Esophagus squamous epithelium (tissue), 5 donors: ENCODE results near the gene C8A. TPM values are rescaled to one million over a fixed set of nuclear protein-coding genes. Genes with fewer than 3 reads are reported as not detected.

ENCODE experiments used
- DNase-seq: peaks from one replicate; lab custom pipeline; 2025; lab: John Stamatoyannopoulos, UW
- H3K27ac ChIP-seq, 4 donors: fragments of 200-600 bp; sonication (generic); one replicate each; pipeline ENCODE4 v1.5.1; 2016 to 2019; ENCODE audit warnings: mild to moderate bottlenecking in 1 of 4
- H3K27me3 ChIP-seq, 4 donors: fragments of 200-600 bp; sonication (generic); 1 replicate in 3 of 4; 2 replicates in 1 of 4; pipeline versions ENCODE4 v1.5.1 to v1.6.0; 2017 to 2021; ENCODE audit warnings: antibody characterized with exemption in 1 of 4
- H3K36me3 ChIP-seq, 3 donors: fragments of 200-600 bp; sonication (generic); one replicate each; pipeline ENCODE4 v1.5.1; 2016 to 2019
- H3K4me1 ChIP-seq, 3 donors: fragments of 200-600 bp; sonication (generic); one replicate each; pipeline ENCODE4 v1.5.1; 2017 to 2019
- H3K4me3 ChIP-seq, 4 donors: fragments of 200-600 bp; sonication (generic); 1 replicate in 3 of 4; 2 replicates in 1 of 4; pipeline ENCODE4 v1.5.1; 2016 to 2019; ENCODE audit warnings: mild to moderate bottlenecking in 2 of 4, moderate library complexity in 1 of 4
- H3K9me3 ChIP-seq, 3 donors: fragments of 200-600 bp; sonication (generic); one replicate each; pipeline ENCODE4 v1.5.1; 2016 to 2019
- POLR2A ChIP-seq, 4 donors: fragments of 450-650 bp; IDR thresholded peaks; one replicate each; pipeline ENCODE4 v1.6.1; 2017; ENCODE audit warnings: antibody characterized with exemption in 4 of 4, mild to moderate bottlenecking in 4 of 4, moderate library complexity in 3 of 4
- WGBS, 2 donors: methylation state at CpG; one replicate each; pipeline ENCODE4 v1.1.5; 2018; 5-methylcytosine and 5-hydroxymethylcytosine counted together
- intact Hi-C: fragments of 100-400 bp; cut with DNase I; formaldehyde crosslinking; loops from one replicate; pipeline ENCODE4 v1.15.0; 2022
- total RNA-seq, 4 donors: library from RNA; depleted of rRNA; stranded (reverse); fragments of >200 nt; gene quantifications; one replicate each; pipeline ENCODE4 v1.1.0, GENCODE V29; 2016
- TF ChIP-seq, protein P1 (sequence below), 6 experiments: fragments of 450-650 bp in 4 of 6; fragments of 200-600 bp in 2 of 6; sonication (generic) in 2 of 6; IDR thresholded peaks; one replicate each; pipeline ENCODE4 v1.5.1; 2016 to 2019; ENCODE audit warnings: antibody characterized with exemption in 6 of 6, mild to moderate bottlenecking in 4 of 6, moderate library complexity in 4 of 6
- donor health status: DM: yes; HTN: yes; CAD: no.

C8A gene
- total RNA-seq, 4 donors from 2014 or later, result not detected

DNA sequence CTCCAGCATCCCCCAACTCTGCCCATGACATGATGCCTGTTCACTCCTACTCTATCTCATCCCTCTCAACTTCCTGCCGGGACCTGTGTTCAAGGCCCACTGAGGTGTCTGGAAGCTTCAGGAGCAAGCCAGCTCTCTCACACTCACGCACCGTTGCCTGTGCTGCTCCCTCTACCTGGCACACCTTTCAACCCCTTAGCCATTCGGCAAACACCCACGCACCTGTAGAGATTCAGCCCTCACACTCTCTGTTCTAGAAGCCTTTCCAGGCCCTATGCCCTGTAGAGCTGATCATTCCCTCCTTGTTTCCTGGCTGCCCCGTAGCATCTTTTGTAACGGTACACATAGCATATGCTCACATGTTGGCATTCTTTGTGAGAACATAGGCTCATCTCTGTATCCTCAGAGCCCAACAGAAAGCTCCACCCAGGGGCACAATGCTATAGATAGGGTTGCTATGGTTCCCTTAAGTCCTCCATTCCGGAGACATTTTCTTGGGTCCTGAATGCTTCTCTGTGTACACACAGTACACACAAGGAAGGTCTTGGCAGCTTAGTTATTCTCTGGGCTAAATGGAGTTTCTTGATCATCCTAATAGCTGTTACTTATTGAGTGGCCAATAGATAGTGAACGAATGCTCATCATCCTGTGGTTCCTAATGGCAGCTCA lies 109.9 kb downstream of the C8A start:
- WGBS, 2 donors, result 78 to 81% methylated on average over 9 of the region's 9 CpGs
- Histone ChIP-seq H3K27ac (no peak overlapping the region), H3K4me3 (no peak overlapping the region), H3K4me1 (no peaks in the 10 kb centered on the region), H3K36me3 (no peaks in the 10 kb centered on the region), H3K9me3 (no peaks in the 10 kb centered on the region), H3K27me3 (no peaks in the 10 kb centered on the region)
- TF ChIP-seq, protein P1, sequence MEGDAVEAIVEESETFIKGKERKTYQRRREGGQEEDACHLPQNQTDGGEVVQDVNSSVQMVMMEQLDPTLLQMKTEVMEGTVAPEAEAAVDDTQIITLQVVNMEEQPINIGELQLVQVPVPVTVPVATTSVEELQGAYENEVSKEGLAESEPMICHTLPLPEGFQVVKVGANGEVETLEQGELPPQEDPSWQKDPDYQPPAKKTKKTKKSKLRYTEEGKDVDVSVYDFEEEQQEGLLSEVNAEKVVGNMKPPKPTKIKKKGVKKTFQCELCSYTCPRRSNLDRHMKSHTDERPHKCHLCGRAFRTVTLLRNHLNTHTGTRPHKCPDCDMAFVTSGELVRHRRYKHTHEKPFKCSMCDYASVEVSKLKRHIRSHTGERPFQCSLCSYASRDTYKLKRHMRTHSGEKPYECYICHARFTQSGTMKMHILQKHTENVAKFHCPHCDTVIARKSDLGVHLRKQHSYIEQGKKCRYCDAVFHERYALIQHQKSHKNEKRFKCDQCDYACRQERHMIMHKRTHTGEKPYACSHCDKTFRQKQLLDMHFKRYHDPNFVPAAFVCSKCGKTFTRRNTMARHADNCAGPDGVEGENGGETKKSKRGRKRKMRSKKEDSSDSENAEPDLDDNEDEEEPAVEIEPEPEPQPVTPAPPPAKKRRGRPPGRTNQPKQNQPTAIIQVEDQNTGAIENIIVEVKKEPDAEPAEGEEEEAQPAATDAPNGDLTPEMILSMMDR (IDR thresholded peaks at IDR 0.05), result no peak
- DNase-seq, result no peak
- intact Hi-C loops, result no loop called here

- no peak overlapping the region for H3K27ac ChIP-seq
- no peaks in the 10 kb centered on the region for H3K9me3 ChIP-seq
- WGBS, 2 donors, result 68 to 74% methylated on average over 3 of the region's 3 CpGs
- no peaks in the 10 kb centered on the region for H3K27me3 ChIP-seq
- intact Hi-C loops, result no loop called here
- no peaks in the 10 kb centered on the region for H3K4me1 ChIP-seq
- TF ChIP-seq, protein P1 (IDR thresholded peaks at IDR 0.05), result no peak
- no peak for TF ChIP-seq POLR2A (IDR thresholded peaks at IDR 0.05)
- no peak overlapping the region for H3K4me3 ChIP-seq
- no peak for DNase-seq
- H3K36me3 ChIP-seq, result no peaks in the 10 kb centered on the region
Measured at GRCh38 chr1:56965191-56965590, 110.6 kb downstream of the C8A start.

DNA sequence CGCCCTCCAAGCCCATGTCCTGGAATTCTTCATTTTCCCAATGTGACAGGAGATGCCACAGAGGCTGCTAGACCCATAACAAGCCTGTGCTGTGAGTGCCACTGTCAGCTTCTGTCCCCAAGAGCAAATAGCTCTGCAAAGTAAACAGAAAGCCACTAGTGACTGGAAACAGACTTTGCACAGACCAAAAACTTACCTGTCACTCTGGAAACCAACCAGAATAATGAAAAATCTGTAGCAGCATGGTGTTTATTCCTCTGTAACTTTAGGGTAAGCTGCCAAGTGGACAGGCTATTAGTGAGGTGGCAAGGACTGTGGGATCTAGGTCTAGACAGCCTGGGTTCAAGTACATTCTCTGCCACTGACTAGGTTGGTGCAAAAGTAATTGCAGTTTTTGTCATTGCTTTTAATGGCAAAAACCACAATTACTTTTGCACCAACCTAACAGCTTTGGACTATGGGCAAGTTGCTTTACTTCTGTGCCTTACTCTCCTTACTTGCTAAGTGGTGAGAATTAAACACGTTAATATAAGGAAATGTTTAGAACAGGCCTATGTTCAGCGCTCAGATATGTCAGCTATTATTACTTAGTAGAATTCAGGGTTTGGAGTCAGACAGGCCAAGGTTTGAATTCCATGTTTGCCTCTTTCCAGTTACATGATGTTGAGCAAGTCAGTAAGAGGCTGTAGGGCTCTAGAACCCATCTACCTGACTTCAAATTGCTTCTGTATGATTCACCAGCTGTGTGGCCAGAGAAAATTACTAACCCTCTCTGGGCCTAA lies 111.5 kb downstream of the C8A start, which contains the start of gene C8B:
TSS of gene C8B (minus strand) at position 100 of the 782 bp plus-strand sequence. CDS start at position 33, 67 bp downstream.
- no peaks in the 10 kb centered on the region for H3K9me3 ChIP-seq
- no peaks in the 10 kb centered on the region for H3K27me3 ChIP-seq
- 80 to 81% methylated on average over 2 to 3 of the region's 3 CpGs for WGBS, 2 donors
- H3K4me3 ChIP-seq, result no peak within 1 kb of the TSS
- intact Hi-C loops, result no loop called here
- DNase-seq, result no peak
- H3K4me1 ChIP-seq, result no peaks in the 10 kb centered on the region
- no peak for TF ChIP-seq POLR2A (IDR thresholded peaks at IDR 0.05)
- TF ChIP-seq, protein P1 (IDR thresholded peaks at IDR 0.05), result no peak
- H3K27ac ChIP-seq, result no peak within 1 kb of the TSS
- H3K36me3 ChIP-seq, result no peaks in the 10 kb centered on the region

DNA sequence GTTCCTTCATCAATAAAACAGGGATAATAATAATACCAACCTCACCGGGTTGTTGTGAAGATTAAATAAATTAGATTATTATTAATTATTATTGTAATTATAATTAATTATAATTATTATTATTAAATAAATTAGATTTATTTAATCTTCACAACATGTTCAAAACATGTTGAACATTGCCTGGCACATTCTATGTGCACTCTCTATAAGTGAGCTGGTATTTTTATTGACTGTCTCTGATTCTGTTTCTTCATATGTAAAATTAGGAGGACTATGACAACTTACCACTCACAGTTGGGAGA lies 112.1 kb downstream of the C8A start:
- no peak overlapping the region for H3K27ac ChIP-seq
- H3K4me1 ChIP-seq, result no peaks in the 10 kb centered on the region
- WGBS, 2 donors, result 88 to 95% methylated on average over 1 of the region's 1 CpG
- H3K36me3 ChIP-seq, result no peaks in the 10 kb centered on the region
- no peak for TF ChIP-seq POLR2A (IDR thresholded peaks at IDR 0.05)
- TF ChIP-seq, protein P1 (IDR thresholded peaks at IDR 0.05), result no peak
- no peak for DNase-seq
- H3K9me3 ChIP-seq, result no peaks in the 10 kb centered on the region
- intact Hi-C loops, result no loop called here
- H3K4me3 ChIP-seq, result no peak overlapping the region
- no peaks in the 10 kb centered on the region for H3K27me3 ChIP-seq

DNA sequence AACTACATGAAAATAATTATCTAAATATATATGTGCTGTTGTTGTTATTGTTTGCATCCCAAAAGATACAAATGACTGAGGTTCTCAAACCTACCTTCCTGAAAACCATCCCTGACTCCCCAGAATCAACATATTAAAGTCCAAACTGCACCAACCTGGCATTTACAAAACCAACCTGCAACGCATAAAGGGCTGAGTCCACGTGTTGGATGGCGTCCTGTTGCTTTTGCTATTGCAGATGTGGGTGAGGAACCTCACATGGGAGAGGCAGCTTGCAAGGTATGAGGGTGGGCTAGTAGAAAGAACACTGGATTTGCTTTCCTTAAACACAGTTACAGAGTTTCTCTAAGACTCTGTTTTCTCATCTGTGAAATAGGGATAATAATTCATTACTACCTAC lies 112.8 kb downstream of the C8A start:
- TF ChIP-seq, protein P1 (IDR thresholded peaks at IDR 0.05), result no peak
- no peak for TF ChIP-seq POLR2A (IDR thresholded peaks at IDR 0.05)
- H3K36me3 ChIP-seq, result no peaks in the 10 kb centered on the region
- no peak overlapping the region for H3K4me3 ChIP-seq
- H3K27ac ChIP-seq, result no peak overlapping the region
- DNase-seq, result no peak
- no peaks in the 10 kb centered on the region for H3K9me3 ChIP-seq
- WGBS, 2 donors, result 65 to 67% methylated on average over 3 of the region's 3 CpGs
- H3K4me1 ChIP-seq, result no peaks in the 10 kb centered on the region
- intact Hi-C loops, result no loop called here
- no peaks in the 10 kb centered on the region for H3K27me3 ChIP-seq
